Gastroesophageal sphincter (tissue), 4 donors: ENCODE results near the gene C2CD2. TPM values are rescaled to one million over a fixed set of nuclear protein-coding genes. Genes with fewer than 3 reads are reported as not detected.
"Not testable (repeated sequence)": the region's sequence is repeated elsewhere in the genome, so short reads cannot be mapped to it uniquely, and the experiment has no call there.

Experiments used
- ATAC-seq: fragments of 150-250 bp; one replicate; pipeline ENCODE4 v1.9.1; 2016; ENCODE audit warnings: mild to moderate bottlenecking, moderate library complexity
- H3K27ac ChIP-seq, 4 donors: fragments of 200-600 bp; sonication (generic) in 3 of 4; 1 replicate in 3 of 4; 2 replicates in 1 of 4; pipeline ENCODE4 v1.5.1; 2016 to 2019
- H3K27me3 ChIP-seq: fragments of 200-600 bp; sonication (generic); one replicate; pipeline ENCODE4 v1.5.1; 2019
- H3K36me3 ChIP-seq, 2 donors: fragments of 200-600 bp; sonication (generic); one replicate each; pipeline ENCODE4 v1.5.1; 2019; ENCODE audit warnings: control low read depth in 1 of 2
- H3K4me1 ChIP-seq, 3 donors: fragments of 200-600 bp; sonication (generic); 1 replicate in 2 of 3; 2 replicates in 1 of 3; pipeline ENCODE4 v1.5.1; 2016 to 2019; ENCODE audit warnings: control low read depth in 2 of 3
- H3K4me3 ChIP-seq, 2 donors: fragments of 200-600 bp; sonication (generic); one replicate each; pipeline ENCODE4 v1.5.1; 2019; ENCODE audit warnings: mild to moderate bottlenecking in 1 of 2, moderate library complexity in 1 of 2
- H3K9me3 ChIP-seq, 3 donors: fragments of 200-600 bp; sonication (generic); one replicate each; pipeline ENCODE4 v1.5.1; 2017 to 2019; ENCODE audit warnings: control low read depth in 2 of 3
- CTCF ChIP-seq, 4 experiments: fragments of 200-600 bp in 2 of 4; fragments of 450-650 bp in 2 of 4; sonication (generic) in 1 of 4; IDR thresholded peaks; one replicate each; pipeline ENCODE4 v1.5.1; 2017 to 2019; ENCODE audit warnings: antibody characterized with exemption in 4 of 4, mild to moderate bottlenecking in 2 of 4, moderate library complexity in 2 of 4
- EP300 ChIP-seq: sonication (generic); formaldehyde crosslinking; IDR thresholded peaks from one replicate; pipeline ENCODE4 v1.6.1; 2017; ENCODE audit warnings: antibody characterized with exemption, mild to moderate bottlenecking
- POLR2A ChIP-seq, 2 donors: fragments of 450-650 bp; IDR thresholded peaks; one replicate each; pipeline ENCODE4 v1.6.1; 2017; ENCODE audit warnings: antibody characterized with exemption in 2 of 2, mild to moderate bottlenecking in 2 of 2, moderate library complexity in 1 of 2
- POLR2AphosphoS5 ChIP-seq: sonication (generic); formaldehyde crosslinking; IDR thresholded peaks from one replicate; pipeline ENCODE4 v1.6.1; 2017; ENCODE audit warnings: antibody characterized with exemption
- WGBS, 2 donors: methylation state at CpG; one replicate each; pipeline ENCODE4 v1.1.5; 2018; ENCODE audit warnings: low coverage in 1 of 2; 5-methylcytosine and 5-hydroxymethylcytosine counted together
- total RNA-seq, 4 donors: library from RNA; depleted of rRNA; stranded (reverse); fragments of >200 nt; gene quantifications; one replicate each; pipeline ENCODE4 v1.1.0, GENCODE V29; 2016

C2CD2 gene
- total RNA-seq, 4 donors from 2014 or later = 15.6 to 38.9 (median 18.7) TPM

GRCh38 chr21:41952568-41953248, 1.1 kb downstream of the C2CD2 start:
- TF ChIP-seq EP300 (no peak), CTCF (IDR thresholded peaks at IDR 0.05) (no peak), POLR2A (IDR thresholded peaks at IDR 0.05) (no peak), POLR2AphosphoS5 (no peak)
- peaks cover 0 to 2% of the 10 kb centered on the region in 2 donors for H3K36me3 ChIP-seq
- H3K4me3 ChIP-seq = peak overlapping the region; percentile 50 to 89
- ATAC-seq = no peak
- 20 to 58% methylated on average over 9 to 14 of the region's 30 CpGs for WGBS, 2 donors
- peaks cover 0 to 61% (median 24%) of the 10 kb centered on the region in 3 donors for H3K4me1 ChIP-seq
- no peaks in the 10 kb centered on the region for H3K27me3 ChIP-seq
- no peaks in the 10 kb centered on the region for H3K9me3 ChIP-seq
- peak overlapping the region in 3 of 4 donors; percentile 79 to 85 (median 83) for H3K27ac ChIP-seq

- ATAC-seq = no peak
- Histone ChIP-seq H3K36me3 (peaks cover 0 to 2% of the 10 kb centered on the region in 2 donors), H3K27me3 (no peaks in the 10 kb centered on the region), H3K4me1 (peaks cover 0 to 61% (median 26%) of the 10 kb centered on the region in 3 donors), H3K9me3 (no peaks in the 10 kb centered on the region), H3K4me3 (peak overlapping the region in 1 of 2 donors; percentile 89), H3K27ac (peak overlapping the region in 1 of 4 donors; percentile 83)
- no peak for TF ChIP-seq EP300
- TF ChIP-seq POLR2AphosphoS5 = no peak
- no peak for TF ChIP-seq CTCF (IDR thresholded peaks at IDR 0.05)
- no peak for TF ChIP-seq POLR2A (IDR thresholded peaks at IDR 0.05)
- WGBS, 2 donors = 100% methylated on average over 2 of the region's 5 CpGs; no CpG with 5 or more reads in 1 of the 2 donors
These were observed 1.8 kb downstream of the C2CD2 start for GRCh38 chr21:41951876-41952567.

- 78 to 94% methylated on average over 3 to 7 of the region's 14 CpGs for WGBS, 2 donors
- Histone ChIP-seq H3K36me3 (peaks cover 0 to 2% of the 10 kb centered on the region in 2 donors), H3K9me3 (no peaks in the 10 kb centered on the region), H3K27ac (no peak overlapping the region), H3K4me3 (no peak overlapping the region), H3K27me3 (no peaks in the 10 kb centered on the region), H3K4me1 (peaks cover 0 to 60% (median 29%) of the 10 kb centered on the region in 3 donors)
- TF ChIP-seq POLR2A (IDR thresholded peaks at IDR 0.05) = no peak
- TF ChIP-seq POLR2AphosphoS5 = no peak
- TF ChIP-seq EP300 = no peak
- TF ChIP-seq CTCF (IDR thresholded peaks at IDR 0.05) = no peak
- ATAC-seq = no peak
These were observed 2.9 kb downstream of the C2CD2 start for GRCh38 chr21:41950941-41951351.

- not testable (repeated sequence) for H3K4me3 ChIP-seq, H3K36me3 ChIP-seq, H3K9me3 ChIP-seq, H3K27ac ChIP-seq, H3K27me3 ChIP-seq, ATAC-seq
- 86 to 100% methylated on average over 3 of the region's 3 CpGs for WGBS, 2 donors
- H3K4me1 ChIP-seq = peaks cover 0 to 60% (median 29%) of the 10 kb centered on the region in 3 donors
These were observed 4.2 kb downstream of the C2CD2 start for GRCh38 chr21:41949631-41950030.

- no peak overlapping the region for H3K27ac ChIP-seq
- no peaks in the 10 kb centered on the region for H3K9me3 ChIP-seq
- H3K36me3 ChIP-seq = peaks cover 0 to 2% of the 10 kb centered on the region in 2 donors
- no peak for TF ChIP-seq CTCF (IDR thresholded peaks at IDR 0.05)
- no peak for TF ChIP-seq EP300
- no peak for TF ChIP-seq POLR2AphosphoS5
- TF ChIP-seq POLR2A (IDR thresholded peaks at IDR 0.05) = no peak
- 87% methylated on average over 3 of the region's 11 CpGs; no CpG with 5 or more reads in 1 of the 2 donors for WGBS, 2 donors
- H3K4me3 ChIP-seq = no peak overlapping the region
- H3K4me1 ChIP-seq = peaks cover 0 to 56% (median 29%) of the 10 kb centered on the region in 3 donors
- H3K27me3 ChIP-seq = no peaks in the 10 kb centered on the region
- ATAC-seq = no peak
These were observed 4.9 kb downstream of the C2CD2 start for GRCh38 chr21:41948901-41949300.
